Stimulated activated CD8-positive, alpha-beta memory T cell treated with anti-CD3 and anti-CD28 coated beads, Interleukin-12 subunit alpha, Interleukin-12 subunit beta, amount 100 ng/mL, for 1 hour (primary cell): ENCODE data around the gene ZBTB7C.

Experiments used
- DNase-seq: peaks from one replicate; pipeline ENCODE4 v3.0.0-alpha.2; 2020; ENCODE audit warnings: low read depth

ZBTB7C gene

DNA sequence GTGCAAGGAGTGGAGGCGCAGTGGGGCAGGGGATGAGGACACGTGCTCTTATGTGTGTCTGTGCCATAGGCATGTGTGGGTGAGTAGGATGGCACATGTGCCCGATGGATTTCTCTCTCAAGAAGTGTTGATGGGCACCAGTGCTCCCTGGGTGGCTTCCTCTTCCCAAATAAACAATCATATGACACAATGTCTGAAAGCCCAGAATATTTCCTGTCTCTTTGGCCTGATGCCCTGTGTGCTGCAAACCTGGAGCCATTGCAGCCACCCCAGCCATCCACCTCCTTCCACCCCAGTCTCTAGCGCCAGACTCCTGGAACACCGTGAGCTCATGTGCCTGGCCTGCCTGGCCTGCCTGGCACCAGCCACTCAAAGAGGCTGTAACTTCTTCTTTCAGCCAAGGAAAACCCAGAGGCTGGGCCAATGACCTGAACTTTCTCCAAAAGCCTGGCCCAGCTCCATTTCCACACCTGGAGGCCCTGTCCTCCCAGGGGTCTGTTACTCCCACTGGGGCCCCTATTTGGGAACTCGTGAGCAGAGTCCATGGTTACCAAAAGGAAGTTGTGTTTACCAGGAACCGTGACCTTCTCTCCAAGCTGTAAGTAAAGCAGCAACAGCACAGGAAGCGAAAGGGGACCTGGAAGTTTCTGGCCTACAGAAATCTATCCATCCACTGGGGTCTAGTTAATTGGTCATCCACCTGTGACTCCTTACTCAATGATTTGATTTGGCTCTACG is 9.5 kb upstream of the ZBTB7C start:
- no peak for DNase-seq

DNA sequence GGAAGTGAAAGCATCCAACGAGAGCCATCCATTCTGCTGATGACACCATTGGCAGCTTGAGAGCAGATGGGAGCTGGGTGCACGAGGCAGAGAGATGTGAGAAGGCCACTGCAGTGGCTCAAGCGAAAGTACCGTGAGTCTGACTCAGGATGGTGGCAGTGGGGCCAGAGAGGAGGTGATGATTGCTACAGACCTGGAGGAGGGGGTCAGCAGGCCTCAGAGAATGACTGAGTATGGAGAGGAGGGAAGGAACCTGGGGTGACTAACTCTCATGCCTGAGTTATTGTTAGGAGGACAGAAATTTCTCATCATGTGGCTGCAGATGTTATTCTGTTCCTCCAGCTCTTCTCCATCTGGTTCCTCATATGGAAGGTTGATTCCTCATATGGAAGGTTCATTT is 8.8 kb upstream of the ZBTB7C start:
- DNase-seq: no peak

DNA sequence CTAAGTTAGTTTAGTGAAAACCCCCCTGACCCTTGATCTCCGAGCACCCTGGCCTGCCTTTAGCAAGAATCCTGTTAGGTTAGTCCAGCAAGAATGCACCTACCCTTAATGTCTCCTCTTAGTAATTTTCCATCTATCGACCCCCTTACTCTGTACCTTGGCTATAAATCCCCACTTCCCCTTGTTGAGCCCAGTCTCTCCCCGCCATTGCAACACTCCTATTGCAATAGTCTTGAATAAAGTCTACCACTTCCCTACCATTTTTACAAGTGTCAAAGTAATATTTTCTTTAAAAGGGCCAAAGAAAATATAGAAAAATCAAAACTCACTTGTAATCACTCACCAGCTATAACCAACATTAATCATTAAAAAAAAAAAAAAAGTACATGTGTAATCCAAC is 4.2 kb upstream of the ZBTB7C start:
- no peak for DNase-seq

- no peak for DNase-seq
Observed at GRCh38 chr18:48412339-48412929, 3.3 kb upstream of the ZBTB7C start.

GRCh38 chr18:48410095-48410920 is 1.1 kb upstream of the ZBTB7C start:
- peak; percentile 33 for DNase-seq

DNA sequence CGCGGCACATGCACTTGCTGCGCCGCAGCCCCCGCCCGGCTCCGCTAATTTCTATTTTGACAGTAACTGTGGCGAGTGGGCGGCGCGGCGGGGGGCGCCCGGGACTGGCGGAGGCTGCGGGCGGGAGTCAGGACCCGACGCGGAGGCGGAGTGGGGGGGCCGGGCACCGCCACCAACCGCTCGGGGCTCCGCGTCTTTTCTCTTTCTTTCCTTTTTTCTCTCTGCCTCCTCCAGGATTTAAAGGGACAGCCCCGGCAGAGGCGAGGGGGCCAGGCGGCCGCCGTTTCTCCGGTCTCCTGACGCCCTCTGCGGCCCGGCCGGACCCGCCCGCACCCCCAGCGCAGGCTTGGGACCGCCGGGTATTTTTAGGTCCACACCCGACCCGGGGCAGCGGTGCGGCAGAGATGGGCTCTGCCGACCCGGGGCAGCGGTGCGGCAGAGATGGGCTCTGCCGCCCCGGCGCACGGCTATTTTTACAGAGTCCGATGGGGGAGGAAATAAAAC is 460 bp upstream of the ZBTB7C start:
- DNase-seq: no peak

DNA sequence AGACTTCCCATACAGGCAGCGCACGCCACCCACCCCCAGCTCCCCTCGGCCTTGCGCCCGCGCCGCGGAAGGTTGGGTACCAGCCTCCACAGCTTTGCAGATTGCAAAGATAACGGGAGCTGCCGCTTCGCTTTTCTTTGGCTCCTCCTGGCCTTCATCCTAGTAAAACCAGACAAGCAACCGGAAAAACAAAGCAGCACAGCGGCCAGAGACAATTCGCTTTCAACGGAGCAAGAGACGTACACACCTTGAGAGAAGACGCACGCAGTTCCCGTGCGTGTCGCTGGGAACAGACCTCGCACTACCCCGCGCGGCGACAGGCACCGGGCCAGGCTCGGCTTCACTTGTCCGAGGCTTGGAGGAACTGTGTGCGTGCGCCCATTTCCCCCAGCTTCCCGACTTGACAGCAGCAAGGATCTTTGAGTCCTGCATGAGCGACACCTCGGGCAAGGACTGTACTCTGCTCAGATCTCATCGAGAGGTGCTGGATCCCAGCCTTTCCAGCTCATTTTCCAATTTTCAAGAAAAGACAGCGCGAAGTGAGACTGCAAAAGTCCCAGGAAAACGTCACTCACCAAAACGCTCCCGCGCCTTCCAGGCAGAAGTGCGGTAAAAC is 964 bp downstream of the ZBTB7C start:
- DNase-seq: no peak

DNA sequence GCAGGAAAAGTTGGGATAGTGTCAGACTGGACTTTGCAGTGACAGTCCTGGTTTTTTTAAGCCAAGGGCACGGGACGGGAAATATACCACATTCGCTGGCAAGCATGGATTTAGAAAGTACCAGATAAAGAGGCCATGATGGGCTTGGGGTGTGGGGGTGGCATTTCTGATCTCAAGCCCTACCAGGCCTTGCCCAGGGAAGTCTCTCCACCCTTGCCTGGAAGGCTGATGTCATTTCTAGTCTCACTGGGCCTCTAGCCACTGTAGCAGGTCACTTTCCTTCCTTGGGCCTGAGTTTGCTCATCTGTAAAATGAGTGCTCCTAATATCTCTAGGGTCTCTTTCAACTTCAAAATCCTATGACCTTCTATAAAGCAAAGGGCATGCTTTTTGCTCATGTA is 1.8 kb downstream of the ZBTB7C start:
- no peak for DNase-seq

DNA sequence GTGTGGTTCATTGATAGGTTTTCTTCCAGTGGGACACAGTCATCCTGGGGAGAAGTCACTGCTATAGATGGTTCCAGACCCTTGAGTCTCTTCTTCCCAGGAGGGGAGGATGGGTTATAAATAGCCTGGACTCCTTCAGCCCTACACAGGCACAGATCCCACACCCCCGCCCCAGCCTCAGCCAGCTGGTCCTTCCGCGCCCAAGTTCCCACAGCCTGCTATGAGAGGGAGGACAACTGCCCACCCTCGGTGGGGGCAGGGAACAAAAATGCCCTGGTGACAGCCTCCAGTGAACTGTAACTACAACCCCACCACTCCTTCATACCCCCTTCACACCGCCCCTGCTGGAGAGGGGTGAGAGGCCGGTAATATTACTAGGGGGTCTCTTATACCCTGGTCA is 3.2 kb downstream of the ZBTB7C start:
- DNase-seq: no peak

GRCh38 chr18:48404716-48405507 is 4.3 kb downstream of the ZBTB7C start:
- DNase-seq: no peak

- no peak for DNase-seq
Observed at GRCh38 chr18:48402953-48403352, 6.2 kb downstream of the ZBTB7C start.

DNA sequence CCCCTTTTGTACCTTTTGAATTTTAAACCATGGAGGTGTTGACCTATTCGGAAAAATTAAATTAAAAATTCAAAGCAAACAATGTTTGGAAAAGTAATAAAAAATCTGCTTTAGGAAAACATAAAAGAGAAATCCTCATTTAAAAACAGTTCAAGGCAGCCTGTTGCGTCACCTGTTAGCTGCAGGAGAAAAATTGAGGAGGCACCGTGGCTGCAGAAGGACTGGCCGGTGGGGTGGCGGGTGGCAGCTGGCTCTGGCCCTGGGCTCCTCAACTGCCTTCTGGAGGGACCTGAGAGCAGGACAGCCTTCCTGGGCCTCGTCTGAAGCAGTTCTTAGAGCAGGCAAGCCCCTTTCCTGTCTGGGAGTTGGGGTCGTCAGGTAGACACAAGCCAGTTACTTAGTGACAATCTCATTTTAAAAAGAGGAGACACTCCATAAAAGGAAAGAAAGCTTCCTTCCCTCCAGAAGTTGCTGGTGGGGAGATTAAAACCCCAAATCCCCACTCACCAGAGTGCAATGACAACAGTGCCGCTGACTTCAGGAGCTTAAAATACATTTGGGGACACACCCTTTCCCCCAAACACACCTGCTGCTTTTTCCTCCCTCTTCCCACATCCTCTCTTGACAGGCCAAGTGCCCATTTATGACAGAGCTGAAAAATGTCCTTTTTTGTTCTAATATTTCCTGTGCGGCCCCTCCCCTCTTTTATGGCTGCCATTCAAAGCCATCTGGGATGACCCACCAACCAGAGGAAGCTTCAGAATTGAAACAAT is 9.7 kb downstream of the ZBTB7C start:
- no peak for DNase-seq

DNA sequence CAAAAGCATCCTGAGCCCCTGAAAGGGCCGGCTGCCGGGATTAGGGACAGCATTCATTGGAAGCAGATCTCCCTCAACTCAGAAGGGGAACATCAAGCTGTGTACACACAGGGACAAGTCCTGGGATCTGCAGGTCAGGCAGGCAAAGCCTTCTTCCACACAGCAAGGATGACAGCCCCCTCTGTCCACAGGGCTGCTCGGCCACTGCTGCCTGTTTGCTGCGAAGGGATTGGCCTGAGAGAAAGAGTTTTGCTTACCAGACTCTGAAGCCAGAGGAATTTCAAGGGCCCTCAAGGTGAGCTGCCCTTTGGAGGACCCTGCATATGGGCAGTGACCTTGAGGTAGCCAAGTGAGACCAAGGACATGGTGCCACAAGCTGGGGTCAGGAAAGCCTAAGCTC is 11.1 kb downstream of the ZBTB7C start:
- no peak for DNase-seq

DNA sequence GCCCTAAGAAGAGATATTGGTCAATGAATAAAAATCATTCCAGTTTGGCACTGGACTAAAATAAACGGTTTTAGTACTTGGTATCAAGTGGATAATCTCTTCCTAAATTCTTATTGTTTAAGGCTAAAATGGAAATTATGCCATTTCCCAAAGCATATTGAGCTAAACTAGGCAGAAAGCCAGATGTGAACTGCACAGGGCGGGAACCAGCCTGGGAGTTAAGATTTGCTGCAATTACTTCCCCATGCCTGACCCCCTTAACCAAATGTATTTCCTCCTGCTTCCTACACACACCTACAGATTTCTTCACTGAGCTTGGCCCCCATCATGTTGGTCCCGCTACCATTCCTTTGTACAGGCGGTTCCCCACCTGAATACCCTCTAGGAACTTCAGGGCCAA is 12.2 kb downstream of the ZBTB7C start:
- no peak for DNase-seq

DNA sequence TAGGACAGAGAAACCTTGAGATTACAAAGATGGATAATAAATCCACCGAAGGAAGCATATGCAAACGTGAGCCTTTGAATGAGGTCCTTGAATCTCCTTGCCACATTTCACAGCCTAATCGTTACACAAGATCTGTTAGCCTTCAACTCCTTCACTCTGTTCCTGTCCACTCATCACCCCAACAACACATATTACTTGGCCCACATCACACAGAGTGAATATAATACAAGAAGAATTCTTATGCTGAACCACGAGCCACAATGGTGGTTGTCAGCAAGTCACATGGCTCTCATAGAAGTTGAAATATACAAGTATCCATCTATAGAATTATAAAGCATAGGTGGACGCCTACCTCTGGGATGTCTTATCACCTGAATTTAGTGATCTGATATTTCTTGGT is 12.6 kb downstream of the ZBTB7C start:
- DNase-seq: no peak

DNA sequence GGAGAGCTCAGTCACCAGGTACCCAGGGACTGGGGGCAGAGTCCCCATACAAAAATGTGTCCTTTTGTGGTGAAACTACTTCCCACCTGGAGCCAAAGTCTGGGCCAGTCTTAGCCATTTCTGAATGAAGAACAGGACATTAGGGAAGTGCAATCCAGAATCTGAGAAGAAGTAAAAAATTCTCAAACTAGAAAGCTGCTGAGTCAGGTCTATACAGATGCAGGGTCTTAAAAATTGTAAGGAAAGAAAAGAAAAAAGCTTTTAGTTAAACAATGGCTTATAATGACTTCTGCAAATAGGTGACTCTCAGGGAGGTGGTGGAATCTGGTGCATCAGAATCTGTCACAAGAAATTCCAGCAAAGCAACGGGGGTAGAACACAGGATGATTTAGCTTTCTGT is 13.5 kb downstream of the ZBTB7C start:
- no peak for DNase-seq

GRCh38 chr18:48394176-48394575 is 15.0 kb downstream of the ZBTB7C start:
- no peak for DNase-seq

DNA sequence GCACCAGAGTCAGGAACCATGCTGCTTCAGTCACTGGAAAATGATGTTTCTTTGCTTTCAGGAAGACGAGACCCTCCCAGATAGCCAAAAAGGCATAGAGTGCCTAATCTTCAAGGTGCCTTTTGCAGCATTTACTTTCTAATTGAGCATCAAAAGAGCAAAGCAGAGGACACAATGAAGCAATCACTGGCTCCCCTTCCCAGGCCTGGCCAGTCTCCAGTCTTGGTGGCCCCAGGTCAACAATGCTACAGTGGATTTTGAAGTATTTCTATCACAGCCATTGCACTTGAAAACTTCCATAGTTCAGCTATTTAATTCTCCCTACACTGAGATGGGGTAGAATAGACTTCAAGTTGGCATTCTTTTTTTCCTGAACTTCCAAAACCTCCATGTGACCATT is 15.4 kb downstream of the ZBTB7C start:
- no peak for DNase-seq

DNA sequence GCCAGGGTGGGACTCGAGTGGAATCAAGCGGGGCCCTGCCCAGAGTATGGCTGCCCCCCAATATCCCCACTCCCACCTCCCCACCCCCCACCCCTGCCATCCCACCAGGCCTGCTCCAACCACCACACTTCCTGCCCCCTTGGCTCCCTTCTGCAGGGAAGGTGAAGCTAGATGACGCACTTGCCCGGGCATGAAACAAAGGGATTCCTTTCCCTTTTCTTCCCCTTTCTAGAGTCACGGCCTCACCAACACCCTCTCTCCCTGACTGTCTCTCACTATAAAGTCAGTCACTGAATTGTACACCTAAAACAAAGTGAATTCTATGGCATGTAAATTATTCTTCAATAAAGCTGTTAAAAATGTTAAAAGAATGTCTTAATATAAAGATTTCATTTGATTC is 16.0 kb downstream of the ZBTB7C start:
- DNase-seq: no peak

DNA sequence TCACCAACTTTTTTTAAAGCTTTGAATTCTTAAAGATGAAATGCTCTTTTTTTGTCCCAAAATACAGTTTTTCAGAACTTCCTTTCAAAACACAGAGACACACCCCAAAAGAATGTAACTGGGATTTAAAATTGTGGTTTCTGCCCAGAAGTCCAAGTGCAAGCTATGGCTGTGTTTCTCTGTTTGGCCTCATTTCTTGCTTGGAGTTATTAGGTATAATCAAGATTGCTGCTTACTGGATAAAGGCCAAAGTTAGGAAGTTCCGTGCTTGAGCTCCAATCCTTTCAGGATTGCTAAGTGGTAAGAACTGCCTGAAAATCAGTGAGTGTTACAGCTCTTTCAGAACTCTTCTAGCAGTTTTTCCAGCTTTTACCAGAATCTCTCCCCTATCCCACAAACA is 16.9 kb downstream of the ZBTB7C start:
- no peak for DNase-seq

GRCh38 chr18:48391868-48392267 is 17.3 kb downstream of the ZBTB7C start:
- no peak for DNase-seq
